ENCODE results near the gene GARRE1. TPM values are rescaled to one million over a fixed set of nuclear protein-coding genes. Genes with fewer than 3 reads are reported as not detected.

The GARRE1 gene
- total and polyA plus RNA-seq, 2 of the 13 experiments (the other 11 are each of a cell fraction or from before 2014, with no cell fraction given): 8.0 to 11.7 TPM

DNA sequence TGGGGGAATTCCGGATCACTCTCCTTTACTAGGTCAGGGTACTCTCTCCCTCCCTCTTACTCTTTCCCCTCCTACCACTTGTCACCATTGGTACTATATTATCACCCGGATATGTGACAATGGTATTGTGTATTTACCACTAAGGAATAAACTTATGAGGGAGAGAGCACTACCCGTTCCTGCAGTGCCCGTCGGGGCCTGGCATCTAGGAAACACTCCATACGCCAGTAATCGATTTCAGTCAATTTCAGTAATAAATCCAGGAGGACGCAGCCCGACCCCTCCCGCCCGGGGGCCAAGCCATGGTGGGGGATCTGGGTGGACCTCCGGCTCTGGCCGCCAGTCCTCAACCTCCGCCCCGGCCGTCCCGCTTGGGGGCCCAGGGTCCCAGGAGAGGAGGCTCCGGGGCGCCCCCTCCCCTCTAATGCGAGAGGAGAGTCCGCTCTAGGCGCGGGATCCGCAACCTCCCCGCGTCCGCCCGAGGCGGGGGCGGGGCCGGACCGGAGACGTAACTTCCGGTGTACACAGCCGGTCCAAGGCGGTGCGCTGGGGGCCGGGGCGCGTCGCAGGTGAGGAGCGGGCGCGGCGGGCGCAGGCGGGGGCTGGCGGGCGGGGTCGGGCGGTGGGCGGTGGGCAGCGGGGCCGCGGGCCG, at the start of gene GARRE1 (continued):
- TF ChIP-seq KAT8 (CRISPR knock-in tag; IDR thresholded peaks at IDR 0.05): peak; percentile 83
- TF ChIP-seq GPBP1L1 (CRISPR knock-in tag; IDR thresholded peaks at IDR 0.05): no peak
- no peak for TF ChIP-seq ZNF772 (CRISPR knock-in tag; IDR thresholded peaks at IDR 0.05)
- peak; percentile 72; the same call in 1 of the 2 replicates for TF ChIP-seq POGK (CRISPR knock-in tag; conservative IDR thresholded peaks at IDR 0.05)
- peak; percentile 45; the same call in 1 of the 2 replicates for TF ChIP-seq ZFX (CRISPR knock-in tag; IDR thresholded peaks at IDR 0.05; ENCODE audit: low read depth)
- TF ChIP-seq FOXA3 (CRISPR knock-in tag; IDR thresholded peaks at IDR 0.05): peak; percentile 65
- TF ChIP-seq, protein P1, sequence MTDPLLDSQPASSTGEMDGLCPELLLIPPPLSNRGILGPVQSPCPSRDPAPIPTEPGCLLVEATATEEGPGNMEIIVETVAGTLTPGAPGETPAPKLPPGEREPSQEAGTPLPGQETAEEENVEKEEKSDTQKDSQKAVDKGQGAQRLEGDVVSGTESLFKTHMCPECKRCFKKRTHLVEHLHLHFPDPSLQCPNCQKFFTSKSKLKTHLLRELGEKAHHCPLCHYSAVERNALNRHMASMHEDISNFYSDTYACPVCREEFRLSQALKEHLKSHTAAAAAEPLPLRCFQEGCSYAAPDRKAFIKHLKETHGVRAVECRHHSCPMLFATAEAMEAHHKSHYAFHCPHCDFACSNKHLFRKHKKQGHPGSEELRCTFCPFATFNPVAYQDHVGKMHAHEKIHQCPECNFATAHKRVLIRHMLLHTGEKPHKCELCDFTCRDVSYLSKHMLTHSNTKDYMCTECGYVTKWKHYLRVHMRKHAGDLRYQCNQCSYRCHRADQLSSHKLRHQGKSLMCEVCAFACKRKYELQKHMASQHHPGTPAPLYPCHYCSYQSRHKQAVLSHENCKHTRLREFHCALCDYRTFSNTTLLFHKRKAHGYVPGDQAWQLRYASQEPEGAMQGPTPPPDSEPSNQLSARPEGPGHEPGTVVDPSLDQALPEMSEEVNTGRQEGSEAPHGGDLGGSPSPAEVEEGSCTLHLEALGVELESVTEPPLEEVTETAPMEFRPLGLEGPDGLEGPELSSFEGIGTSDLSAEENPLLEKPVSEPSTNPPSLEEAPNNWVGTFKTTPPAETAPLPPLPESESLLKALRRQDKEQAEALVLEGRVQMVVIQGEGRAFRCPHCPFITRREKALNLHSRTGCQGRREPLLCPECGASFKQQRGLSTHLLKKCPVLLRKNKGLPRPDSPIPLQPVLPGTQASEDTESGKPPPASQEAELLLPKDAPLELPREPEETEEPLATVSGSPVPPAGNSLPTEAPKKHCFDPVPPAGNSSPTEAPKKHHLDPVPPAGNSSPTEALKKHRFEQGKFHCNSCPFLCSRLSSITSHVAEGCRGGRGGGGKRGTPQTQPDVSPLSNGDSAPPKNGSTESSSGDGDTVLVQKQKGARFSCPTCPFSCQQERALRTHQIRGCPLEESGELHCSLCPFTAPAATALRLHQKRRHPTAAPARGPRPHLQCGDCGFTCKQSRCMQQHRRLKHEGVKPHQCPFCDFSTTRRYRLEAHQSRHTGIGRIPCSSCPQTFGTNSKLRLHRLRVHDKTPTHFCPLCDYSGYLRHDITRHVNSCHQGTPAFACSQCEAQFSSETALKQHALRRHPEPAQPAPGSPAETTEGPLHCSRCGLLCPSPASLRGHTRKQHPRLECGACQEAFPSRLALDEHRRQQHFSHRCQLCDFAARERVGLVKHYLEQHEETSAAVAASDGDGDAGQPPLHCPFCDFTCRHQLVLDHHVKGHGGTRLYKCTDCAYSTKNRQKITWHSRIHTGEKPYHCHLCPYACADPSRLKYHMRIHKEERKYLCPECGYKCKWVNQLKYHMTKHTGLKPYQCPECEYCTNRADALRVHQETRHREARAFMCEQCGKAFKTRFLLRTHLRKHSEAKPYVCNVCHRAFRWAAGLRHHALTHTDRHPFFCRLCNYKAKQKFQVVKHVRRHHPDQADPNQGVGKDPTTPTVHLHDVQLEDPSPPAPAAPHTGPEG (CRISPR knock-in tag; IDR thresholded peaks at IDR 0.05): no peak
- peak; percentile 51; the same call in 1 of the 2 replicates for TF ChIP-seq CREB1 (IDR thresholded peaks at IDR 0.05)
- peak; percentile 87 for TF ChIP-seq CREB1 (CRISPR knock-in tag; IDR thresholded peaks at IDR 0.05)
- TF ChIP-seq MEF2D (CRISPR knock-in tag; IDR thresholded peaks at IDR 0.05): peak; percentile 74
- TF ChIP-seq PHF20 (CRISPR knock-in tag; IDR thresholded peaks at IDR 0.05): peak; percentile 63; the same call in 1 of the 2 replicates
- TF ChIP-seq, protein P2, sequence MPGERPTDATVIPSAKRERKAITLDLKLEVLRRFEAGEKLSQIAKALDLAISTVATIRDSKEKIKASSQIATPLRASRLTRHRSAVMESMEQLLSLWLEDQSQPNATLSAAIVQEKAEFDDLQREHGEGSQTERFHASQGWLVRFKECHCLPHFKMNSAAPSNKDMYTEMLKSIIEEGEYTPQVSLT (CRISPR knock-in tag; IDR thresholded peaks at IDR 0.05; ENCODE audit: borderline replicate concordance, low read depth): no peak
- TF ChIP-seq MIXL1 (CRISPR knock-in tag; IDR thresholded peaks at IDR 0.05): 0 out of 2 replicates have a peak, but pooled peaks have one; percentile 38
- no peak for TF ChIP-seq NR2F1 (CRISPR knock-in tag; IDR thresholded peaks at IDR 0.05)
- TF ChIP-seq ZNF207 (IDR thresholded peaks at IDR 0.05; ENCODE audit: borderline replicate concordance): no peak
- TF ChIP-seq RBAK (CRISPR knock-in tag; IDR thresholded peaks at IDR 0.05): no peak
- TF ChIP-seq ZNF674 (CRISPR knock-in tag; IDR thresholded peaks at IDR 0.05; ENCODE audit: low read depth): no peak
- peak; percentile 47; the same call in 1 of the 2 replicates for TF ChIP-seq ZNF317 (CRISPR knock-in tag; IDR thresholded peaks at IDR 0.05)
- no peak for TF ChIP-seq HOXA7 (CRISPR knock-in tag; IDR thresholded peaks at IDR 0.05)
- TF ChIP-seq KDM6A (CRISPR knock-in tag; IDR thresholded peaks at IDR 0.05; ENCODE audit: low read depth): no peak
- TF ChIP-seq ZNF264 (CRISPR knock-in tag; IDR thresholded peaks at IDR 0.05): no peak; the same call in 1 of the 2 replicates
- TF ChIP-seq CAMTA2 (CRISPR knock-in tag; IDR thresholded peaks at IDR 0.05; ENCODE audit: borderline replicate concordance): no peak
